Activated gamma-delta T cell treated with anti-CD3 and anti-CD28 coated beads, Interleukin-2, amount 50 U/mL, for 16 hours (primary cell): Measurements from ENCODE around the gene LAMC3.

ENCODE experiments used
- DNase-seq: peaks from one replicate; pipeline ENCODE4 v3.0.0-alpha.2; 2020; ENCODE audit warnings: low read depth

Gene LAMC3

DNA sequence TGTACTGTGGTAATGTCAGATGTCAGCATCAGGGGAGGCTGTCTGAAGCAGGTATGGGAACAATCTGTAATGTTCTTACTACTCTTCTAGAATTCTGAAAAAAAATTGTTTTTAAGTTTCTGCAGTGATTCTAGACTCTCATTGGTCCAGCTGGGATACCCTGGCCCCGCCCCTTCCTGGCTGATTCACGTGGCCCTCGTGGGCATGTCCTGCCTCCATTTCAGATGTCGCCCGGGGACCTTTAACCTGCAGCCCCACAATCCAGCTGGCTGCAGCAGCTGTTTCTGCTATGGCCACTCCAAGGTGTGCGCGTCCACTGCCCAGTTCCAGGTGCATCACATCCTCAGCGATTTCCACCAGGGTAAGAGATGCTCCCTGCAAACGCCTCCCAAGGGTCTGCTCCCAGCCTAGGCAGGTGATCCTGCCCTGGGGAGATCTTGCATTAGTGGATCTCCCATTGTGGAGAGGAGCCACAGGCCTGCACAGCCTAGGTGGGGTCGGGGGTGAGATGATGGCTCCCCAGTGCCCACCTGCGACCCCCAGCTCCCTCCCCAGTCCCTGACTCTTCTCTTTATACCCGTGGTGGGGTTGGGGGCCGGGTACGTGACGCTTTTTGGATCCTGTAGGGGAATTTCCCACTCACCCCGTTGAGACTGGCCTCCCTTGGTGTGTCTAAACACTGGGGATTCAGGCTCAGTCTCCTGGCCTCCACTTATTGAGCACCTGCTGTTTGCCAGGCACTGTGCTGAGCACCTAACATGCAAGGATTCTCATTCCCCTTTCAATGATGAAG lies 36.5 kb downstream of the LAMC3 start:
- no peak for DNase-seq

DNA sequence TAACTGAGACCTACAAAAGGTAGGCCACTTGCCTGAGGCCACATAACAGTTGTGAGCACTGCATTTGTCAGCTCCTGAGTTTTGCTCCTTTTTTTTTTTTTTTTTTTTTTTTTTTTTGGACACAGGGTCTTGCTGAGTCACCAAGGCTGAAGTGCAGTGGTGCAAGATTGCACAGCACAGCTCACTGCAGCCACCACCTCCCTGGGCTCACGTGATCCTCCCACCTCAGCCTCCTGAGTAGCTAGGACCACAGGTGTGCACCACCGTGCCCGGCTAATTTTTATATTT lies 37.1 kb downstream of the LAMC3 start:
- no peak for DNase-seq

DNA sequence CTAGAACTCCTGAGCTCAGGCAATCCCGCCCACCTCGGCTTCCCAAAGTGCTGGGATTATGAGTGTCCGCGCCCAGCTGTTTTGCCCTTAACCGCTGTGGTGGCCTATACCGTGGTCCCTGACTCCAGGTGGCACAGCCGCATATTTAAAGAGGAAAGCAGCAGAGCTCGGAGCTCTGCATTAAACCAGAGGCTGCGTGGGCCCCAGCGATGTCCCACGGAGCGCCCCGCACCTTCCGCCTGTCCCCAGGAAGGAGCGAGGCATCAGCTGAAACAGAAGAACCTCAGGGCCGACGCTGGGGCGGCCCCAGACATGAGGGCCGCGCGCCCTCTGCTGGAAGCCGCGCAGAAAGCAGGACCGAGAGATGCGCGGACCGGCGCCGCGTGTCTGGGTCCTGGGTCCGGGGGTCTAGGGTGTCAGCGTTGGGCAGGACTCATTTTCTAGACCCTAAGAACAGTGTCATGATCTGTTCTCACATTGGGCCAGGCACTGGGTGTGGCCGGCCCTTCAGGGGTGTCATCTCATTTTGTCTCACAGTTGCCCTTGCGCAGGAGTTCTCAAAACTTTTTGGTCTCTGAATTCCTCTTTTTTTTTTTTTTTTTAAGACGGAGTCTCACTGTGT lies 37.7 kb downstream of the LAMC3 start:
- DNase-seq, result peak; percentile 38

DNA sequence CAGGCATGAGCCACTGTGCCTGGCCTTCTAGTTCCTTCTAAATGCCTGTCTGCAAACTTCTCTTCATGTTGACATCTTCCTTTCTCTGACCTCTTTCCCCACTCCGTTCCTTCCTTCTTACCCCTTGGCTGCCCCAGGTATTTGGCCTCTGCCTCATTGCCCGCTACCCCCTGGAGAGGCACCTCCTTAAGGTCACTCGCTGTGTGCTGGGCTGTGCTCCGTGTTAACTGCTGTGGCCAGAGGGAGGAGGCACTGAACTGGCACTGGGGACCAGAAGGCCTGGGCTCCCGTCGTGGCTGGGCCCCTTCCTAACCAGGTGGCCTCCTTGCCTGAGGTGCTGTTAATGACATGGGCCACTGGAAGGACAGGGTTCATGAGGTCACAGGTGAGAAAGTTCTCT lies 39.4 kb downstream of the LAMC3 start:
- no peak for DNase-seq

DNA sequence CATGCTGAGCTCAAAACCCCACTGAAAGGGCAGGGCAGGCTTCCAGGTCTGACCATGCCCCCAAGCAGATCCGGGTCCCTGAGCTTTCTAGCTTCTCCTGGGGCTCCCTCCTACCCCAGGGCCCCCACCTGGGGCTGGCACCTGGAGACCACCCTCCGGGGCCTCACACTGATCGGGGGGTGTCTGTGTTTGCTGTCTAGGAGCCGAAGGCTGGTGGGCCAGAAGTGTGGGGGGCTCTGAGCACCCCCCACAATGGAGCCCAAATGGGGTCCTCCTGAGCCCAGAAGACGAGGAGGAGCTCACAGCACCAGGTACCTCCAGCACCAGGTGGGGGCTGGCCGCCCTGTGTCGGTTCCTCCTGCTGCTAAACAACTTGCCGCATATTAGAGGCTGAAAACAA lies 39.8 kb downstream of the LAMC3 start:
- DNase-seq, result no peak

DNA sequence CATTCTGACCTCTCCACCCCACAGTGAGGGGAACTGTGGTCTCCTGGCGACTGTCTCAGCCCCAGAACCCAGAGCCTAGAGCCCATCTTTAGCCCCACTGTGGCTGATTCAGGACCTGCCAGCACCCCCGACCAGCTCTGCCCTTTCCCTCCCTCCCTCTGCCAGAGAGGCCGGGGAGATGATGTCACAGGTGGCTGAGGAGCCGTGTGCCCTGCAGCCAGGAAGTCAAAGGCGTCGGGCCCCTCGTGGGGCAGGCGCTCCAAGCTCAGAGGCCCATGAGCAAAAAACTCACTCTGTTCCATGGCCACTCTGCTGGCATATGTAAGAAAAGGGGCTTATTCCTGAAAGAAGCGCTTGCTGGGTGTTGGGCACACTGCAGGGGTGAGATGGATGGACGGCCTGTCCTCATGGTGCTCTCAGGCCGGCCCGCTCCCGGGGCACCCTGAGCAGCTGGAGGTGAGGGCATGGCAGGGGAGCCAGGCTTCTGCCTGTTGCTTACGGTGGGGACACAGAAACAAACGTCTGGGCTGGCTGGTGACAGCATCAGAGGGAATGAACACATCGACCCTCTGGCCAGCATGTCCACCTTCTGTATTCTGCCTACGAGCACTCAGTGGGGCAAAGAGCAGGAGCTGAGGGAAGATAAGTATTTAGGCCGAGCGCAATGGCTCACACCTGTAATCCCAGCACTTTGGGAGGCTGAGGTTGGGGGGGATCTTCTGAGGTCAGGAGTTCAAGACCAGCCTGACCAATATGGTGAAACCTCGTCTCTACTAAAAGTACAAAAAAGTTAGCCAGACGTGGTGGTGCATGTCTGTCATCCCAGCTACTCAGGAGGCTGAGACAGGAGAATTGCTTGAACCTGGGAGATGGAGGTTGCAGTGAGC lies 41.1 kb downstream of the LAMC3 start:
- no peak for DNase-seq

DNA sequence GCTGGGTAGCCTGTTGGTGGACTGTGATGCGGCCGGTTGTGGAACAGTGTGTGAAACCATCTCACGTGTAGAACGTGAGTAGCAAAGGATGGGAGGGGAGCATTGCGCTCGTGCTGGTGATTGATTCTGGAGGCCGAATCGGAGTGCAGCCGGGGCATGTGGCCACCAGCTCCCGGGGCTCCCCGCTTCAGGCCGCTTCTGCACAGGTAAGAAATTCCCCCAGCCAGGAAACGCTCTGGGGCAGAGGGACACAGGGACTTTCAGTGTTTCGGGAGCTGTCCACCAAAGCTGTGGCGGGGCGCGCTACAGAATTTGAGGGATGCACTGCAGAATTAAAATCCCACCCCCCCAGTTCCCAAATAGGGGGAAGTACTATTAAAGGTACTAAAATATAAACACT lies 41.9 kb downstream of the LAMC3 start:
- DNase-seq, result no peak

DNA sequence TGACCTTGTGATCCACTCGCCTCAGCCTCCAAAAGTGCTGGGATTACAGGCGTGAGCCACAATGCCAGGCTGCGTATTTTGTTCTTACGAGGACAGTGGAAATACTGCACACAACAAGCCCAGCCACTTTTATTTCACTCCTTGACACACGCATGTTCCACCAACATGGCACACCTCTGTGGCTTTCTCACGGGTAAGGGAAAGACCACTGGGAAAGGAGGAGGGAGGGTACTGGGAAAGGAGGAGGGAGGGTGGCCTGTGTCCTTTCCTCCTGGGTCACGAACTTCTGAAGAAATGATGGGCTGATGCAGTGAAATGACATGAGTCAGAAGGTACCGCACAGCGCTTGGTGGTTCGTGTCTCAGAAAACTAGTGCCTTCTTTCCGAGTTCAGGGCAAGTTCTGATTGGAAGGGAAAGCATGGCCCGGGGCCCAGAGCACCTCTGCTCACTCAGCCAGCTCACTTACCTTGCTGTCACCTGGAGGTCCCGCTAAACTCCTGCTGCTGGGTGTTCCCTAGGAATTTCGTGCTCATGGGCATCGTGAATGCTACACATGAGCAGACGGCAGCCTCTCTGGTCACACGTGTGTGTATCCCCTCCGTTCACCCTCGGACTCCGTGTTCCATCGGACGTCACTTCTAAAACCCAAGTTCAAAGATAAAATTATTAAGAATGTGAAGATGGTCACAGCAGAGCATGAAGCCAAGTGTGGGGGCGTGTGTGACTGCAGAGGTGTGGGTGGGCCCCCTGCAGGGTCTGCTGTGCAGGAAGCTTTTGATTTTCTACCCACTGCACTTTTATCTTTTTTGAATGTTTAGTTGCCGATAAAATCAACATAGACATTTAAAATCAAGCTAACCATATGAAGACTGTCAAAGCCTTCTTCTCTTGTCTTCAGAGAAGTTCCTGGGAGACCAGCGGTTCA lies 42.9 kb downstream of the LAMC3 start:
- no peak for DNase-seq

DNA sequence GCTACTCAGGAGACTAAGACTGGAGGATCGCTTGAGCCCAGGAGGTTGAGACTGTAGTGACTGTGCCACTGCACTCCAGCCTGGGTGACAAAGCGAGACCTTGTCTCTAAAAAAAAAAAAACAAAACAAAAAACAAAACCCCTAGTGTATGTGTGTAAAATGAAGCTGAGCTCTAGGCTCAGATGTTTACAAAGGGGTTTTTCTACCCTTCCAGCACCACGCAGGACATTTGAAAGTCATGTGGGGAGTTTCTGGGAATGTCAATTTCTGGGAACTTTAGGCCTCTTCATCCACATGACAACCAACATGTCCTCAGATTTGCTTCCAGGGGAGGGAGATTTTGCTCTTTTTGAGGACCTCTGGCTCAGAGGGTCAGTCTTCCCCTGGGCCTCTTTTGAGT lies 44.9 kb downstream of the LAMC3 start:
- DNase-seq, result no peak

DNA sequence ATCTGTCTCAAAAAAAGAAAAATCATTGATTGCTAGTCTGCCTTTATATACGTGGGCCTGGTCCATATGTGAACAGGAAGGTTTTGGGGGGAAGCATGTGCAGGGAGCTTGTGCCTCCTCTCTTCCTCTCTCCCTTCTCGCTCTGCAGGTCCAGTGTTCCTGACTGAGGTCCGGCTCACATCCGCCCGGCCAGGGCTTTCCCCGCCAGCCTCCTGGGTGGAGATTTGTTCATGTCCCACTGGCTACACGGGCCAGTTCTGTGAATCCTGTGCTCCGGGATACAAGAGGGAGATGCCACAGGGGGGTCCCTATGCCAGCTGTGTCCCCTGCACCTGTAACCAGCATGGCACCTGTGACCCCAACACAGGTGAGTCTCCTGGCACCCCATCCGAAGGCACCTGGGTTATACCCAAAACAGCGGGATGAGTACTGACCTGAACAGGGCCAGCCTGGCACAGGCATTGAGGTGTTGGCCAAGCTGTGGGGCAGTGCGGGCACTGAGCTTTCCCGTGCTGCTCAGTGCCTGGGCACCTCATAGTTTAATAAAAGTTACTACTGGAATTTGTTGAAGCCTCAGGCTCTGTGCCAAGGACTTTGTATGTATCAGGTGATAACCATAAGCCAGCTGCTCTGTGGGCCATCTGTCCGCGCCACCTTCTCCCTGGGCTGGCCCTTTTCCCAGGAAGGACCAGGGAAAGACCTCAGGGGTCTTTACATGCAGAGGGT lies 48.0 kb downstream of the LAMC3 start:
- no peak for DNase-seq

DNA sequence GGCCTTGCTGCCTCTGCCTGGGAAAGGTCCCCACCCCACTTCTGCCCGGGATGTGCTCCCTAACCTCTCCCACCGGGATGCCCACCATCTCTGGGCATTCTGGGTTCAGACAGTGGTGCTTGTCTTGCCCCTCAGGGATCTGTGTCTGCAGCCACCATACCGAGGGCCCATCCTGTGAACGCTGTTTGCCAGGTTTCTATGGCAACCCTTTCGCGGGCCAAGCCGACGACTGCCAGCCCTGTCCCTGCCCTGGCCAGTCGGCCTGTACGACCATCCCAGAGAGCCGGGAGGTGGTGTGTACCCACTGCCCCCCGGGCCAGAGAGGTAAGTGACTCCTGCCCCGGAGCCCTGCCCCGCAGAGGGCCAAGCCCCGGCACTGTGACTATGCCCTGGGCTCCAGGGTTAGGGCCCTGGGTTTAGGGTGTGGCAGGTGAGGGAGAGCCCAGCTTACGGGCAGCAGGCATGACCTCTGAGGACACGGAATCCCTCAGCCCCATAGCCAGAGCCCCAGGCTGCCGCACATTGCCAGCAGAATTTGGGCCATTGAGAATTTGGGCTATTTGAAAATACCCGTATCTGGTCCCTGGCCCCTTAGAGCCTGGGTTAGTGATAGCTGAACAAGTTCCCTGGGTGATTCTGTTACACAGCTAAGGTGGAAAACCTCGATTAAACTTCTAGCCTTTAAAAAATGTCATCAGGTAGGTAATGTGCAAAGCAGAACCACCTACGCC lies 52.1 kb downstream of the LAMC3 start:
- no peak for DNase-seq

DNA sequence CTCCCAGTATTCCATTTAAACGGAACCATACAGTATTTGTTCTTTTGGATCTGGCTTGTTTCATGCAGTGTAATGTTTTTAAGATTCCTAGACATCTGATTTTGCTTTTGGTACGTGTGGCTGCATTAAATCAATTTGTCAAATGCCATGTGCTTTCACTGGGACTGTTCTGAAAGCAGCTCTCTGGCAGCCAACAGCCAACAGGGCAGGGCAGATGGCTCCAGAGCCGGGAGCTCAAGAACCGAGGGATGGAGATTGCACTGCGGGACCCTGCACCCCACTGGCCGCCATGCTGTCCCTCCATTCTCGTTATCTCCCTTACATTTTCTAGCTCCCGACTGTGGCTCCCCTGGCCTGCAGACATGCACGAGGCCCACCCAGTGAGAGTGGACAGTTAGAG lies 54.0 kb downstream of the LAMC3 start:
- no peak for DNase-seq

DNA sequence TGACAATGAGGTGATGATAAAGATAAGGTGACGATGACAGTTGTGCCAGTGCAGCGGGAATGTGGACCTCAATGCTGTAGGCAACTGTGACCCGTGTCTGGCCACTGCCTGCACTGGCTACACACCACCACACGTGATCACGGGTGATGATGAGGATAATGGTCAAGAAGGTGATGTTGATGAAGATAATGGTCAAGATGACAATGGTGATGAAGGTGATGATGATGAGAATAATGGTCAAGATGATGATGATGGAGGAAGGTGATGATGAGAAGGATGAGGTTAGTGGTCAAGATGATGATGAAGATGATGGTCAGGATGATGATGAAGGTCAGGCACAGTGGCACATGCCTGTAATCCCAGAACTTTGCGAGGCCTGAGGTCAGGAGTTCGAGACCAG lies 56.6 kb downstream of the LAMC3 start:
- no peak for DNase-seq

DNA sequence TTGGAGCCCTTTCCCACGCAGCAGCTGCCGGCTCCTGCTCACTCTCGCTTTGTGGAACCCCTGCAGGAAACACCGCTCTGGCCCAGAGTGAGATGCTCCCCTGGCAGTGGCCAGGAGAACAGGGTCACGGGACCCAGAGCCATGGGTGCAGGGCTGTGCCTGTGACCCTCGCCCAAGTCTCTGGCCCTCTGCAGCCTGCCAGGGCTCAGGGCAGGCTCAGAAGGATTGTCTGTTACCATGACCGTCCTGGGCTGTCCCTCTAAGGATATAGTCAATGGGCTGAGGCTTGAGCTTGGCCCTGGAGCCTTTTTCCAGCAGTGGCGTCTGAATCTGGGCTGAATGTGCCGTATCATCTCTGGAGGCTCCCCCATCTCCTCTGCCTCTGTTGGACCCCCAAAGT lies 58.7 kb downstream of the LAMC3 start:
- DNase-seq, result no peak

DNA sequence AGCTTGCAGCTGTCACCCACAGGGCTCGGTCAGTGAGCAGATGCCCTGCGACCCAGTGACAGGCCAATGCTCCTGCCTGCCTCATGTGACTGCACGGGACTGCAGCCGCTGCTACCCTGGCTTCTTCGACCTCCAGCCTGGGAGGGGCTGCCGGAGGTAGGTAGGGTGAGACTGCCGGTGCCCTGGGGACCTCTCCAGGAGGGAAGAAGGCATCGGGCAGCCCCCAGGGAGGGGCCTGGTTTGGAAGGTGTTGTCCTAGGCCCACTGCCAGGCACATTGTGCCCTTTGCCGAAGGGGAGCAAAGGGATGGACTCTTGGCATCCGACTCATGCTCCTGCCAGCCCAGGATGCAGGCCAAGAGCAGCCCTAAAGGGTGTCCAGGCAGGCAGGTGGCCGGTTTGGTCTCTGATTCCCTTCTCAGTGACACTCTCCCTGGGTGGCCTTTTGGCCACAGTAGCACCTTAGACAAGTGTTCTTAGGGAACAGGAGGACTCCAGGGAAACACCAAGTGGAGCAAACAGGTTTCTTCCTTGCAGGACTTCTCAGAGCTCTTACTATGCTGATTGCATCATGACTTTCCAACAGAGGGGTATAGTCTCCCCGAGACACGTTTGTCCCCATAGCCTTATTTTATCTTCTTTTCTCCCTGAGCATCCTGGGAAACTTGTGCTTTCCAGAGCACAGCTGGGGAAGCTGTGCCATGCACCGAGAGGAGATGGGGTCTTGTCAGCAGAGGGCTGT lies 59.3 kb downstream of the LAMC3 start:
- DNase-seq, result no peak

DNA sequence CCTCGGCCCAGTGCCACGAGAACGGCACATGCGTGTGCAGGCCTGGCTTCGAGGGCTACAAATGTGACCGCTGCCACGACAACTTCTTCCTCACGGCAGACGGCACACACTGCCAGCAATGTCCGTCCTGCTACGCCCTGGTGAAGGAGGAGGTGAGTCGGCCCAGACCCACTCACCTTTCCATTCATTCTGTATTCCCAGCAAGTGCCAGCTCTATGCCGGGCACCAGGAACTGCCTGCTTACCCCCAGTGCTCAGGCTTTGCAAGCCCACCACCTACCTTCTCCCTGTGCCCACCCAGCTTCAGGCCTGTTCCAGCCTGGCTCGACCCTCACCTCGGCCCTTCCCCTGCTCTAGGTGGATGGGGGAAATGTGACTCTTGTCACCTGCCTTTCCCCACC lies 60.7 kb downstream of the LAMC3 start:
- no peak for DNase-seq

DNA sequence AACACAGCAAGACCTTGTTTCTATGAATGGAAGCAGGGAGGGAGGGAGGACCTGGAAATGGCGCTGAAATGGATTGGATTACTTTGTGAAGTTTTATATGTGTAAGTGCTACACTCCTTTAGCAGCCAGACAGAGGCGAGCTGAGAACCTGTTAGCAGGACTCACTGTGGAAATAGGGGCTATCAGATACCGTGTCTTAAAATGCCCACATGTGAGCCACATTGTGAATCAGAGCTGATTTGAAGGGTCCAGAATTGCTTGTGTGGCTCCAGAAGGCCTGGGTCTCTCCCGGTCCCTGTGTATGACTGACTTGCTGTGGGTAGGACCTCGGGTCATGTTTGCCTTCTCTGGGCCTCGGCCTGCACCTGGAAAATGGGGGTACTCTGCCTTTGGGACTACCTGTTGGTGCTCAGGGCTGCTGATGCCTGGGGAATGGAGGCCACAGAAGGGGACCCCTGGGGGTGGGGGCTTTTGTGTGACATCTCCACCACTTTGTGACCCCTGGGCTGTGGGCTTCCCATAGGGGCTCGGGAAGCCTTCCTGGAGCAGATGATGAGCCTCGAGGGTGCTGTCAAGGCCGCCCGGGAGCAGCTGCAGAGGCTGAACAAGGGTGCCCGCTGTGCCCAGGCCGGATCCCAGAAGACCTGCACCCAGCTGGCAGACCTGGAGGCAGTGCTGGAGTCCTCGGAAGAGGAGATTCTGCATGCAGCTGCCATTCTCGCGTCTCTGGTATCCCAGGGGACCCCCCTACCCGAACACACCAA lies 63.3 kb downstream of the LAMC3 start:
- no peak for DNase-seq

DNA sequence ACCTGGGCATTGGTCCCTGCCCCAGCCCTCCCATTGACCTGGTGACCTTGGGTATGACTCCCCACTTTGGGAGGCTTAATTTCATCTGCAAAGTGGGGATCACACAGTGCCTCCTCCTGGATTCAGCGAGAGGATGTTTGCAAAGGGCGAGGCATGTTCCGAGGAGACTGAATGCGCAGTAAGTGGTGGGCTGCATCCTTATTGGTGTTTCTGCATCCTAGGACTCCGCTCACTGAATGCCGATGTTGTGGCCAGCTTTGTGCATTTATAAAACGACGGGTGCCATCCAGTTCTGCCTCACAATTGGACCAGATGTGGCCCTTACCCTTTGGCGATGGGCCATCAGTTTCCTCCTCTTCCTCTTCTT lies 63.9 kb downstream of the LAMC3 start:
- DNase-seq, result no peak
